GM23248 (cell line): ENCODE results near the gene TSPAN32.
"Not testable (repeated sequence)": the region's sequence is repeated elsewhere in the genome, so short reads cannot be mapped to it uniquely, and the experiment has no call there.

Experiments
- EZH2 ChIP-seq: fragments of 200-600 bp; sonication (generic); IDR thresholded peaks from 2 replicates; pipeline ENCODE4 v1.6.1; 2018; ENCODE audit warnings: antibody characterized with exemption, mild to moderate bottlenecking; ENCODE audit not compliant: insufficient read depth, poor library complexity, severe bottlenecking
- EZH2phosphoT487 ChIP-seq: fragments of 200-600 bp; sonication (generic); IDR thresholded peaks from 2 replicates; pipeline ENCODE4 v1.6.1; 2018; ENCODE audit warnings: antibody characterized with exemption, moderate library complexity, mild to moderate bottlenecking, low read depth; ENCODE audit not compliant: insufficient read depth

DNA sequence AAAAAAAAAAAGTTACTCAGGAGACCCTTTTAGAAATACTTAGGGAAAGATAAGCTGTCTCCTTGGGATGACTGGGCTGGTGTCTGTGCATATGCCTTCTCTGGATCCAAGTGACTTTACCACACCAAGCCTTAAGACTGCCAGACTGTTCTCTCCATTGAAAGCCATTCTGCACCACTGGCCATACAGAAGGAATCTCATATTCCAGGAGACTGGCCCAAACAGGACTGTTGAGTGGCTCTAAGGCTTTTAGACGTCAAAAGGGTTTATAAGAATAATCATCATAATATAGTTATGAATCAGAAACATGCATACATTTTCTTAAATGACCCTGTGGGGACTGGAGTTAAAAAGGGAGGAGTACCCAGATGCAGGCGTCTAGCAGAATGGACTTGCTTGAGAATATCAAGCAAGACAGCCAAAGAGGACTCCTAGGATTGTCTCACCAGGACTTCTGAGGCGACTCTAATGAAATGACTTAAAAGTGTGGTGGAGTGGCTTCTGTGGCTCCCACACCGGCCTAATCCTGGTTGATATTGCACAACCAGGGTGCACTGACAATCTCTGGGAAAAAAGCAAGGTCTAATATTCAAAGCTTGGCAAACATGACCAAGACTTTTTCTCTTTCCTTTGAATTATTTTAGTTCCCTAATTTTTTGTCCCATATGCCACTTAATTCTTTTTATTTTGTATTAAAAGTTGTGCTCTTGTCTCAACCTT, 31.8 kb downstream of the TSPAN32 start:
- not testable (repeated sequence) for TF ChIP-seq EZH2, EZH2phosphoT487
